Central memory CD4-positive, alpha-beta T cell (primary cell): ENCODE measurements around the gene NHSL1.
"Not testable (repeated sequence)": the region's sequence is repeated elsewhere in the genome, so short reads cannot be mapped to it uniquely, and the experiment has no call there.

ENCODE experiments used
- DNase-seq: peaks from one replicate; pipeline ENCODE4 v3.0.0; 2022

NHSL1 gene

DNA sequence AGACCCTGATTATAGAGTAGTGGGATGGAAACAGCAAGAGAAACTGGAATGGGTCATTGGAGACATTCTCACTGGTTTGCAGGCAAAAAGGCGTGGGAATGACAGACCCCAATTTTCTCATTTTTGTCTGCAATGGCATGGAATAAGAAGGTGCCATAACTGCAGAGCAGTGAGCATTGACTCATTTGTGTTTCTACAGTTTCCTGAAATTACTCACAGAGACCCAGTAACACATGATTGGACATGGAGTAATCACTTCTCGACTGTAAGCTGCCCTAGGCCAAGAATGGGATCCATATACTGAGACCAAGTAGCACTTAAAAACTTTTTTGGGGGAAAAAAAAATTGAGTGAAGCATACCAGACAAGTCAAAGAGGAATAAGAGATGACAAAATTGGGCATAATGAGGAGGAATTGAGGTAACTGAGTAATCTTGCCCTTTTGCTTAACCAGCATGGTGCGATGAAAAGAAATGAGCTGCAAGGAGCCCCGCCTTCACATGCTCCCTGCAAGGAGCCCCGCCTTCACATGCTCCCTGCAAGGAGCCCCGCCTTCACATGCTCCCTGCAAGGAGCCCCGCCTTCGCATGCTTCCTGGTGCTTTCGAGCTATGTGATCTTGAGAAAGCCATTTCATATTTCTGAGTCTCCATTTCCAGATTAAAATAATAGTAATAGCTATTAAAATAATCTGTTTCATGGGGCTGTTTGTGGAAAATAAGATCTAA, 44.1 kb downstream of the NHSL1 start:
- peak; percentile 67 for DNase-seq

GRCh38 chr6:138451043-138451442, 48.3 kb downstream of the NHSL1 start:
- no peak for DNase-seq

- no peak for DNase-seq
Measured at GRCh38 chr6:138450445-138450844, 48.8 kb downstream of the NHSL1 start.

GRCh38 chr6:138446821-138447220, 52.5 kb downstream of the NHSL1 start:
- no peak for DNase-seq

DNA sequence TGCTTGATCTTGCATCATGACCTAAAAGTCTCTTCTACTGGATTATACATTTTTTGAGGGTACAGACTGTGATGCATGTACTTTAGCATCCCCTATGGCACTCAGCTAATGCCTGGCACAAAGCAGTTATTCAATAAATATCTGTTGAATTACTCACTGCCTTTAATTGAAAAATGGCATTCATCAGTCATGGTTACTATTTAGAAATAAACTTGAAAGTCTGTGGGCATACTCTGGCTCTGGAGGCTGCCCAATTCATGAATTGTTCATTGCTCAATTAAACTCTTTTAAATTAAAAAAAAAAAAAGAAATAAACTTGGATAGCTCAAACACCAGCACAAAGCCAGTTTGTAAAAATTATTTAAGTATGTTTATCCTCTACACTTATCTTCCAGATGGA, 55.3 kb downstream of the NHSL1 start:
- no peak for DNase-seq

GRCh38 chr6:138442663-138443062, 56.6 kb downstream of the NHSL1 start:
- no peak for DNase-seq

- no peak for DNase-seq
Measured at GRCh38 chr6:138441965-138442364, 57.3 kb downstream of the NHSL1 start.

GRCh38 chr6:138440758-138441357, 58.4 kb downstream of the NHSL1 start:
- no peak for DNase-seq

DNA sequence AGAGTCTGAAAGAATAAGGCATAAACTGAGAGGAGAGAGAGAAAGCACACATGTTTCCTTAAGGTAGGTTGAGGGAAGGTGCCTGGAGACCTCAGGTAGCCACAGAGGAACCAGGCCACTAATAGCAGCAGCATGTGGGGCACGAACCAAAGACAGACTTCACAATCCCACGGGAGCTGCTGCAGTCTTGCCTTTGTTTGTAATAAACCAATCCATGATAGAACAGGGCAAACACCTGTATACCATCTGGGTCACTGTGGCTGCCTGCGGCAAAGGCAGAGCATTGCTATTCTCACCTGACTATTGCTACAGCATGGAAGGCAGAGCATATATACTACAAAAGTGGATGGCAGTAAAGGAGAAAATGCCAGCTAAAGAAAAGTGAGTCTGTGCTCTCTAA, 59.0 kb downstream of the NHSL1 start:
- DNase-seq, result no peak

DNA sequence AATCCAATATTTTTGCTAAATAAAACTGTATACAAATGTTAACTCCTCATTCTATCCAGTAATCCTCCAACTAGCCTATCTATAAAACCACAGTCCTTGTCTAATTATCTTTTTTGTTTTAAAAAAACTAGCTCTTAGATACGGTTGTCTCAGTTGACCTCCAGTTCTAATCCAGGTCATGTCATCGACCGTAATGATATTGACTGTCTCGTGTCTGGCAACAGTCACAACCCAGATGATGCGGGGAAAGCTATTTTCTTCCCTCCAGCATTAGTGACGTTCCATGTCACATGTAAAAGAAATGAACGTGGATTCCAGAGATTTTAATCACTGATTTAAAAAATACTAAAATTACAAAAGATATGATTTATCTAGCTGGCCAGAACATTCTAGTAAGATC, 59.7 kb downstream of the NHSL1 start:
- DNase-seq, result no peak

GRCh38 chr6:138434925-138435324, 64.4 kb downstream of the NHSL1 start:
- no peak for DNase-seq

- DNase-seq, result no peak
Measured at GRCh38 chr6:138434096-138434495, 65.2 kb downstream of the NHSL1 start.

DNA sequence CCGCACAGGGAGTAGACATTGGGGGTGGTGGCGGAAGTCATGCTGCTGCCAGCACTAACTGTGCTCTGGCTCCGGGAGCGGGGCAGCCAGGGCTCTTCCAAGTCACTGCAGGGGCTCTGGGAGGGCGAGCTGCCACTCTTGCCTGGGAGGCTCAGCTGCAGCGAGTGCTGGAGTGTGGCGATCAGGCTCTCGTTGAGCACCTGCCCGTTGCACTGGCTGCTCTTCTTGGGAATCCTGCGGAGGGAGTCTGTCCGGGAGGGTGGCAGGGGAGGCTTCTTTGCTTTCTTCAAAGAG, 67.3 kb downstream of the NHSL1 start:
- no peak for DNase-seq

GRCh38 chr6:138431256-138432062, 67.8 kb downstream of the NHSL1 start:
- no peak for DNase-seq

- no peak for DNase-seq
Measured at GRCh38 chr6:138430361-138431145, 68.7 kb downstream of the NHSL1 start.

DNA sequence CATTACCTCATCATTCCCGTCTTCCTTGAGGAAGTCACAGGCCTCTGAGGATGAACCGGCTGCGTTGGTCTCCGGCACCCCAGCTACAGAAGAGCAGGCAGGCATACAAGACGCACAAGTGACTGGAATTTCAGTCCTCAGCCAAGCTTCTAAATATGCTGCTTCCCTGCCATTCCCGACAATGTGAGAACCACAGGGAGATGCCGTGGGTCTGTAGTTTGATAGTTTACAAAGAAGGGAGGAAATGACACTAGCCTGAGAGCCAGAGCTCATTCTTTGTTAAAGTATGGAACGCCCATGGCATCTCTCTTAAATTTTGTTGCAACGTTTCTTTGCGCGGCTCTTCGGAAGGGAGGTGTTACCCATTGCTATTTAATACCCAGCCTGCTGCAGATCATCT, 69.5 kb downstream of the NHSL1 start:
- no peak for DNase-seq

GRCh38 chr6:138428944-138429598, 70.2 kb downstream of the NHSL1 start:
- peak; percentile 42 for DNase-seq

DNA sequence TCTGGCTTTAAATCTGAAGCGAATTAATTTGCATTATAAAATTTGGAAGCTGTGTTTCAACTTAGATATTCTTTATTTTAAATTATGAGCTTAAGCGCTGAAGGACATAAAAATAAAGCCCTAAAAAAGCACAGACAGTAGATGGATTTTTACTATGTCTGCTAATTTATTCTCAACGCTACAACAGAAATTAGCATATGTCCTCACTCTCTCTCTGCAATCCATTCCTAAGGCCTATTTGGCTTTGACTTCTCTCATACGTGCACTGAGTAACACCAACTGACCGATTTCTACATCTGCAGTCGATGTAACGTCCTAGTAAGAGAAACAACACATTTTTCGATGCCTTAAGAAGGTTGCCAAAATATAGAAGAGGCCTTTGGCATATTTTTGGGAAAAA, 71.6 kb downstream of the NHSL1 start:
- no peak for DNase-seq

- no peak for DNase-seq
Measured at GRCh38 chr6:138426500-138427123, 72.7 kb downstream of the NHSL1 start.

- DNase-seq, result not testable (repeated sequence)
Measured at GRCh38 chr6:138425256-138425655, 74.0 kb downstream of the NHSL1 start.

DNA sequence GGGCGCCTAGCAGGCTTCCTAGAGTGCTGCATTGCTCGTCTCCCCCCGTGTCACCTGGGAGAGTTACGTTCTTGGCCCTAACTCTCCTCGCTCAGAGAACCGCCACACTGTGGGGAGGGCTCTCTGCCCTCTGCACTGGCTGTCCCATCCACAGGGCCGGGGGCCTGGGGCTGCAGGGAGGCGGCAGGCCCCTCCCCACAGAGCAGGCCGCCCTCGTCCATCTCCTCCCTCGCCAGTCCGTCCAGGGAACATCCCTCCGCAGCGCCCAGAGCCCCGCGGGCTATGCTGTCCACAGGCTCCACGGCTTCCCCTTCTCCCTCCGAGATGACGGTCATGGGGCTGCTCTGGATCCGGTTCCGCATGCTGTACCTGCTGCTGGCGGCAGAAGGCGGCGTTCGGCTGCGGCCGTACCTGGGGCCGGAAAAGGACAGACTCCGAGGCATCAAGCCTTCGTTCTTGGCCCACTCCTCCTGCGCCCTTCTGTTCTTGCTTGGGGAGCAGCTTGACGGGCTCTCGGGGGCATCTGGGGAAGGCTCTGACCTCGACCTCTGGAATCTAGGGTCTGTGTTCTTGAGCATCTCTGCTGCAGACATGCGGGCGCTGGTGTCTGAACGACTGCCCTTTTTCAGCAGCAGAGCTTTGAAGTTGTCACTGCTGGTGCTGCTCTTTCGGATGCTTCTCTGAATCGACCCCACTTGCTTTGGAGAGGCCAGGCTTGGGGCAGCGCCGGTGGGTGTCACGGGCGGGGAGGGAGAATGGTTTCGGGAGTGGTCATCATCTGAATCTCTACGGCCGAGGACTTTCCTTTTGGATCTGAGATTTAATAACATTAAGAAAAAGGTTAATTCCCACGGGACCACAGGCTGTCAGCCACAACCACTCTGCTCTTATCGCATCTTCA, 75.0 kb downstream of the NHSL1 start:
- no peak for DNase-seq
